AML-193 (cell line): ENCODE data around the gene FES.
"Not testable (repeated sequence)": the region's sequence is repeated elsewhere in the genome, so short reads cannot be mapped to it uniquely, and the experiment has no call there.

Experiments
- DNase-seq, 2 experiments: peaks; one replicate each; lab custom pipeline; 2025; lab: John Stamatoyannopoulos, UW

The FES gene

DNA sequence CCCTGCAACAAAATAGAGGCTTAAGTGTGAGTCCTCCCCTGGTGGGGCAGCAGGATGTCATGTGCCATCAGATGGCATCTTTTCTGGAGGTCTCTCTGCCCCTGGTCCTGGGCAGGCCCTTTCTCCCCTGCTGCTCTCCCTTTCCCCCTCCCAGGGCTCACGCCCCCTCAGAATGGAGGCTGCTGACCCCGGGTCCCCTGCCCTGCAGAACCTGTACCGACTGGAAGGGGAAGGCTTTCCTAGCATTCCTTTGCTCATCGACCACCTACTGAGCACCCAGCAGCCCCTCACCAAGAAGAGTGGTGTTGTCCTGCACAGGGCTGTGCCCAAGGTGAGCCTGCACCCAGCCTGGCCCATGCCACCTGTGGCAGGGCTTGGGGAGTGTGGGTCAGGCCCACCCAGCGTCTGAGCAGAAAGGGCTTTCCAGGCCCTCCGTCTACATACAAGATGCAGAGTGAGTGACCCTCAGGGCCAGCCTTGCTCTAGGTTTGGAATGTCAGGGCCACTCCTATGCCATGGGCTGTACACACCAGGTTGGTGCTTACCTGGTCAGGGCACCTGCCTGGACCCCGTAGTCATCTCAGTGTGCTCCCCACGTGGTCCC is 7.1 kb downstream of the FES start:
- no peak for DNase-seq

DNA sequence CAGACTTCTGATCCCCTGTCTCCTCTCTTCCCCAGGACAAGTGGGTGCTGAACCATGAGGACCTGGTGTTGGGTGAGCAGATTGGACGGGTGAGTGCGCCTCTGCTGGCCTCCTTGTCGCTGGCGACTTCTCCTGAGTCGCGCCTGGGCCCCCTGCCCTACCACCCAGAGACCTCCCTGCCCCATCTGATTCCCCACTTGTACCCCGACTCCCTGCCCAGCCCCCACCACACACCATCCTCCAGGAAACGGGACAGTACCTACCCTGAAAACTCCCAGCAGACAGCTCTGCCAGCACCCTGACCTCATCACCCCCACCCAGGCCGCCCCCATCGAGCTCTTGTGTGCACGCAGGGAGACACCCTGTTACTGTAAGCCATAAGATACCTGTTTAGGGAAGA is 7.7 kb downstream of the FES start:
- DNase-seq = no peak

DNA sequence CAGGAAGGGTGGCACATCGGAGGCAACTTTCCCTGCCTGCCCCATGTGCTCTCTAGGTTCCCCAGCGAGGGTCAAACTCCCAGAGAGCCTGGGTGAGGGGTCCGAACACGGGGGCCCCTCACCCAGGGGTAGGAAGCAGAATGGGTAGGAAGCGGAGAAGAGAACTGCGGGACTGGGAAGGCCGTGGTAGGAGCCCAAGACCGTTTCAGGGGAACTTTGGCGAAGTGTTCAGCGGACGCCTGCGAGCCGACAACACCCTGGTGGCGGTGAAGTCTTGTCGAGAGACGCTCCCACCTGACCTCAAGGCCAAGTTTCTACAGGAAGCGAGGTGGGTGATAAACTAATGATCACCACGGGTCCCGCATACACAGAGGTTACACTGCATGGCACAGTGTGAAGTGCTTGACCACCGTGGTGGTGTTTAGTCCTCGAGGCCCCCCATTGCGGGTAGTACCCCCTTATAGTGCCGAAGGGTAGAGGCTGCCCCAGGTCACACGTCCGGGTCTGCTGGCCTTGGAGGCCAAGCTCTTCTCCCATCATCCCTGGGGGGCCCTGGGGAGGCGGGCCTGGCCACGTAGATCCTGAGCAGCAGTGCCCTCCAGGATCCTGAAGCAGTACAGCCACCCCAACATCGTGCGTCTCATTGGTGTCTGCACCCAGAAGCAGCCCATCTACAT is 8.3 kb downstream of the FES start:
- no peak for DNase-seq

DNA sequence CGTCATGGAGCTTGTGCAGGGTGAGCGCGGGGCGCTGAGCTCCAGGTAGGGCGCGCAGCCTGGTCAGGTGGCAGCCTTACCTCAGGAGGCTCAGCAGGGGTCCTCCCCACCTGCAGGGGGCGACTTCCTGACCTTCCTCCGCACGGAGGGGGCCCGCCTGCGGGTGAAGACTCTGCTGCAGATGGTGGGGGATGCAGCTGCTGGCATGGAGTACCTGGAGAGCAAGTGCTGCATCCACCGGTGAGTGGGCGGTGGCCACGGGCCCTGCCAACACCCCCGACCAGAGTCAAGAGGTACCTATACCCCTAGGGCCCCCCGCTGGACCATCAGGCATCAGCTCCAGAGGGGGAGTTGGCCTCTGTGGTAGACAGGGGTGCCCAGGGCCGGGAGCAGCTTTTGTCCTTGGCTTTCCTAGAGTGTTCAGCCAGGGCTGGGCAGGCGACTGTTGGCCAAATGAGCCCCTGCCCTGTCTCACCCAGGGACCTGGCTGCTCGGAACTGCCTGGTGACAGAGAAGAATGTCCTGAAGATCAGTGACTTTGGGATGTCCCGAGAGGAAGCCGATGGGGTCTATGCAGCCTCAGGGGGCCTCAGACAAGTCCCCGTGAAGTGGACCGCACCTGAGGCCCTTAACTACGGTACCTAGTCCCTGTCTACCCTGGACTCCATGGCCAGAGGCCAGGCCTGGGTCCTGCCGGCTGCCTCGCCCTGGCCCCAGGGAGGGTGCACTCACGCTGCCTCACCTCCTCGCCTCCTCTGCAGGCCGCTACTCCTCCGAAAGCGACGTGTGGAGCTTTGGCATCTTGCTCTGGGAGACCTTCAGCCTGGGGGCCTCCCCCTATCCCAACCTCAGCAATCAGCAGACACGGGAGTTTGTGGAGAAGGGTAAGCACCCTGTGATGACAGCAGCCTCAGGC is 9.1 kb downstream of the FES start:
- DNase-seq = no peak

DNA sequence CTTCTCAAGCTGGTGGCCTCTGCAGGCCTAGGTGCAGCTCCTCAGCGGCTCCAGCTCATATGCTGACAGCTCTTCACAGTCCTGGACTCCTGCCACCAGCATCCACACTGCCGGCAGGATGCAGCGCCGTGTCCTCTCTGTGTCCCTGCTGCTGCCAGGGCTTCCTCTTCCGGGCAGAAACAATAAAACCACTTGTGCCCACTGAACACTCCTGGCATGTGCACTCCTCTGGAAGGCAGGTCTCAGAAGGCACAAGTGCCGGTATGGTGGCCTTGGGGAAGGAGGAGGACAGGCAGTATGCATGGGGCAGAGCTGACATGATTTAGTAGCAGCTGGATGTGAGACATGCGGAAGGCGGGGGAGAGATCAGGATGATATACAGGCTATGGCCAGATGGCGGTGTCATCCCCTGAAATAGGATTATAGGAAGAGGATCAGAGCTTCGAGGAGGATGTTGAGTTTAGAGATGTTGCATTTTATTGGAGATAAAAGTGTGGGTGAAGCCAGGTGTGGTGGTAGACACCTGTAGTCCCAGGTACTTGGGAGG is 11.3 kb downstream of the FES start:
- peak in 1 of 2 experiments; percentile 17 for DNase-seq

DNA sequence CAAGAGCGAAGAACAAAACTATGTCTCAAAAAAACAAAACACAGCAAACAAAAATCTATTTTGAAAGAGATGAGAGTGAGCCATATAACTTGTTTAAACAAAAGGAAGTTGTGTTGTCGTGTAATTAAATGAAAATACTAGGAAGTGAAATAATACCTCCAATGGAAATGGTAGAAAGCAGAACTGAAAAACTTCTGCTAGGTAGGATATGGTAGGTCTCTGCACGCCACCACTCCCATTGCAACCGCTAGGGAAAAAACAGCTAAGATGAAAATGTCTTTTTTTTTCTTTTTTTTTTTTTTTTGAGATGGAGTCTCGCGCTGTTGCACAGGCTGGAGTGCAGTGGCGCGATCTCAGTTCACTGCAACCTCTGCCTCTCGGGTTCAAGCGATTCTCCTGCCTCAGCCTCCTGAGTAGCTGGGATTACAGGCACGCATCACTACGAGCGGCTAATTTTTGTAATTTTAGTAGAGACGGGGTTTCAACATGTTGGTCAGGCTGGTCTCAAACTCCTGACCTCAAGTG is 12.9 kb downstream of the FES start:
- DNase-seq = not testable (repeated sequence)

DNA sequence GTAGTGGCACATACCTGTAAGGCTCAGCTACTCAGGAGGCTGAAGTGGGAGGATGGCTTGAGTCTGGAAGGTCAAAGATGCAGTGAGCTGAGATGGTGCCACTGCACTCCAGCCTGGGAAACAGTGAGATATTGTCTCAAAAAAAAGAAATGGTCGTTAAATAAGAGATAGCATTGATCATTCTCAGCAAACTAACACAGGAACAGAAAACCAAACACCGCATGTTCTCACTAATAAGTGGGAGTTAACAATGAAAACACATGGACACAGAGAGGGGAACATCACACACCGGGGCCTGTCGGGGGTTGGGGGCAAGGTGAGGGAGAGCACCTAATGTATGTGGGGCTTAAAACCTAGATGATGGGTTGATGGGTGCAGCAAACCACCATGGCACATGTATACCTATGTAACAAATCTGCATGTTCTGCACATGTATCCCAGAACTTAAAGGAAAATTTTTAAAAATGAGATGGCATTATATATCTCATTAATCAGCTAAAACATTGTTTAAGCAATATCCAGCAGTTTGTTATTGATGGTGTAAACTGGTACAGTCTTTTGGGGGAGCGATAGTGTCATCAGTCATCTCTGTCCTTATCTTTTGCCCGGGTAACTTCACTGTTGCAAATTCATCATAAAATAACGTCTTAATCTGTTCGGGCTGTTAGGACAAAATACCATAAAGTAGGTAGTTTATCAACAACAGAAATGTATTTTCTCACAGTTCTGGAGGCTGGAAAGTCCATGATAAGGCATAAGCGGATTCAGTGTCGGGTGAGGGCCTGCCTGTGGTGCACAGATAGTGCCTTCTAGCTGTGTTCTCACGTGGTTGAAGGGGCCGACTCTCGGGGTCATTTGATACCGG is 17.1 kb downstream of the FES start:
- no peak for DNase-seq

DNA sequence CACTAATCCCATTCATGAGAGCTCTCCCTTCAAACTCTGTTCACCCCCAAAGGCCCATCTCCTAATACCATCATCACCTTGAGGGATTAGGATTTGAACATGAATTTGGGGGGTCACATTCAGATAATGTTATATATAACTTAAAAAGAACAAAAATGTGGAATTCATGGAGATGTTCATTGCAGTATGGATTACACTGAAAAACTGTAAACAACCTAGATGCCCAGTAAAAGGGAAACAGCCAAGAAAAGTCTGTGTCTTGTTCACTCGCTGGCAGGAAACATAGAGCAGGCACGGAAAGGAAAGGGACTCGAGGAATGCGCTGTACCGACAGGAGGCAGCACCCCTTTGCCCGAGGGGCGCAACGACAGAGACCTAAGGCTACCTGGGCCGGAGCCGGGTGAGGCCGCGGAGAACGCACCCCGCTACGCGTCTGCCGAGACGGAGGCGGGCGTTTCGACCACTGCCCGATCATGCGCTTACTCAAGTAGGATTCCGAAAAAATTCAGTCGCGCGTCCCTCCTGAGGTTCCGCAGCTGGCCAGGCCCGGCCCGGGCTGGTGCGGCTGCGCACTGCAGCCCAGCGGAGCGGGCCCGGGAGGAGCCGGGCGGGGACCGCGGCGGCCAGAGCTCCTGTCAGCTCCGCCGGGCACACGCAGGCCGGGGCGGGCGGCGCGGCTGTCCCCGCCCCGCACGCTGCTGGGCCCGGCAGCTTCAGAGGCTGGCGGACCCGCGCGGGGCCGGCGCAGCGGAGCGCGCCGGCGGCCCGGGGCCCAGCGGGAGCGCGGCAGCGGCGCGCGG is 17.9 kb downstream of the FES start:
- DNase-seq = peak; percentile 83 to 84

DNA sequence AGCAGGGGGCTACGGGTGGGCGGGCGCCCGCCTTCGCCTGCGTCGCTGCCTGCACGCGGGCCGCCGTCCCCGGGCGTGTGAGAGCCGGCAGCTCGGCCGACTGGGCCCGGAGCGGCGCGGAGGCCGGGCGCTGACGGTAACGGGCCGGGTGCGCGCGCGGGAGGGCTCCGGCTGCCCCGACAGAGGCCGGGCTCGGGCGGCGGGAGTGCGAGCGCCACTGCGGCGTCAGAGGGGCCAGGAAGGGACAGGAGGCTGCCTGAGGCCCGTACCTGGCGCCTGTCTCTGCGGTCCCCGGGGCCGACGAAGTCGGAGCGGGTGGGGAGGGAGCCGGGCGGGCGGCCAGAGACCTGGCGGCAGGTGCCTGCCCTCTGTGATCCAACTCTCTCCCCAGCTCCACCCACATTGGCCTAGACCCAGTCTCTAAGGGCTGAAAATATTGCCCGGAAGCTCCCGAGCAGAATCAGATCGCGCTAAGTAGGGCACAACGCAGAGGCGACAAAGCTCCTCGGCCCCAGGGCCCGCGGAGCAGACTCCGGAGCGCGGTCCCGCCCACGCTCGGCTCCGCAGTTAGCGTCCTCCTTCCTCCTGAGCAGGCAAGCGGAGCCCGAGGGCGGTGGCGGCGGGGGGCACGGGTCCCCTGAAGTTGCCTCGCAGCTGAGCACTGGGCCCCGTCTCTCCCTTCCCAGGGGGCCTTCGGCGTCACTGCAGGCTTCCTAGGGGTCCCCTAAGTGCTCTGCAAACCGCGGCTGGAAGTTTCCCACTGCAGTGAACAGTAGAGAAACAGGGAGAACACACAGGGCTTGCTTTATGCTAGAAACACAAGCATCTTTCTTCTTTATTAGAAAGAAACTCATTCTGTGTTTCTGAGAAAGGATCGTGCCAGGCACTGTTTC is 18.8 kb downstream of the FES start, which contains the start of gene MAN2A2:
TSS of gene MAN2A2 (plus strand) at position 463 of the 893 bp plus-strand sequence. CDS start 906 bp downstream, outside the sequence.
- peak; percentile 35 to 51 for DNase-seq

DNA sequence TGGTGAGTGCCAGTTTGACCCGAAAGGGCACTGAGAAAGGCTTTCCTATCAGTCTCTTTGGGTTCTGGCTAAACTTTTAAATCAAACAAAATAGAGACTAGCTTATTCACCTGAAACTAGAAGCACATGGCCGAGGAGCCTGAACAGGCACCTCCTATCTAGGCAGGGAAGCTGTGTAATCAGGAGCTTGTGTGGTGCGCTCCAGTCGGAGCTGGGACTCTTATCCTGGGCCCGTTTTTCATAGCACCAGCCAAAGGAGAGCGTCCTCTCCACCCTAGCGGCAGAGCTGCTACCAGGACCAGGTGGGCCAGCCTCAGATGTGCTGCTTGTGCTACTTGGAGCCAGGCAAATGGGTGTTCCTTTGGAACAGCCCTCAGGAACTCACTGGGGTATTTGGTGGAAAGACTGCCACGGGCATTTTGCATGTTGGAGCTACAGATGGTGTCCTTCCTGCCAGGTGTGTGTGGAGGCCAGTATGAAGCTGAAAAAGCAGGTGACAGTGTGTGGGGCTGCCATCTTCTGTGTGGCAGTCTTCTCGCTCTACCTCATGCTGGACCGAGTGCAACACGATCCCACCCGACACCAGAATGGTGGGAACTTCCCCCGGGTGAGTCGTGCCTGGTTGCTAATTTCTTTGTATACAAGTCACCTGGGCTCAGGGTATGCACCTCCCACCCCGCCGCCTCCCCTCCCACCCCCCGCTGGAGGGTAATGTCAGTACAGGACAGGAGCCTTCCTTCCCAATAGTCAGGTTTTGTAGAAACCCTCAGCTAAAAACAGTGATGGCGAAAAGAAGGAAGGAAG is 19.6 kb downstream of the FES start:
- peak; percentile 26 to 33 for DNase-seq

DNA sequence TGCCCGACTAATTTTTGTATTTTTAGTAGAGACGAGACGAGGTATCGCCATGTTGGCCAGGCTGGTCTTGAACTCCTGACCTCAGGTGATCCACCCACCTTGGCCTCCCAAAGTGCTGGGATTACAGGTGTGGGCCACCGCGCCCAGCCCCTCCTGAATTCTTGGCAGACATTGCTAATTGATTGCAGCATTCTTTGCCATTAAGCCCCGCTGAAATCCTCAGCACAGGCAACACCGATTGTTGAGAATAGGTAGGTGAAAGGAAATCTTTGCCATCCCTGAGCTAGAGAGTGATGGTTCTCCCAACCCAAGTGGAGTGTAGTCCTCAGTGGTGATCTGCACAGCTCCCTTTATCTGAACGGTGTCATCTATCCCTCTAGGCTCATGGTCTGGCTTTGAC is 20.4 kb downstream of the FES start:
- DNase-seq = no peak

DNA sequence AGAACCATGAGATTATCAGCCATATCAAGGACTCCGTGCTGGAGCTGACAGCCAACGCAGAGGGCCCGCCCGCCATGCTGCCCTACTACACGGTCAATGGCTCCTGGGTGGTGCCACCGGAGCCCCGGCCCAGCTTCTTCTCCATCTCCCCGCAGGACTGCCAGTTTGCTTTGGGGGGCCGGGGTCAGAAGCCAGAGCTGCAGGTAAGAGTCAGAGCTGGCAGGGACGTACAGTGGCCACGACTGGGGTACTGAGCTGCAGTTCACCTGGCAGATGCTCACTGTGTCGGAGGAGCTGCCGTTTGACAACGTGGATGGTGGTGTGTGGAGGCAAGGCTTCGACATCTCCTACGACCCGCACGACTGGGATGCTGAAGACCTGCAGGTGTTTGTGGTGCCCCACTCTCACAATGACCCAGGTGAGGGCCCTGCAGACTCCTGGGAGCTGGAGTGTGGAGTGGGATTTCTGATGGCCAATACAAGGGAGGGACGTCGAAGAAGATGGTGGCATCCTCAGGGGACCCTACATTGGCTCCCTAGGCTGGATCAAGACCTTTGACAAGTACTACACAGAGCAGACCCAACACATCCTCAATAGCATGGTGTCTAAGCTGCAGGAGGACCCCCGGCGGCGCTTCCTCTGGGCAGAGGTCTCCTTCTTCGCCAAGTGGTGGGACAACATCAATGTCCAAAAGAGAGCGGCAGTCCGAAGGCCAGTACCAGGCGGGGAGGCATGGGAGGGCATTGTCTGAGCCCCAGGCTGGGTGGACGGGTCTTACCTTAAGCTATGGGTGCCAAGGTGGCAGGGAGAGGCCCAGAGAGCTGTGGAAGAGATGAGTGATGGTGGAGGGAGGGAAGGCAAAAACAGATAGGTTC is 21.2 kb downstream of the FES start:
- DNase-seq = no peak

DNA sequence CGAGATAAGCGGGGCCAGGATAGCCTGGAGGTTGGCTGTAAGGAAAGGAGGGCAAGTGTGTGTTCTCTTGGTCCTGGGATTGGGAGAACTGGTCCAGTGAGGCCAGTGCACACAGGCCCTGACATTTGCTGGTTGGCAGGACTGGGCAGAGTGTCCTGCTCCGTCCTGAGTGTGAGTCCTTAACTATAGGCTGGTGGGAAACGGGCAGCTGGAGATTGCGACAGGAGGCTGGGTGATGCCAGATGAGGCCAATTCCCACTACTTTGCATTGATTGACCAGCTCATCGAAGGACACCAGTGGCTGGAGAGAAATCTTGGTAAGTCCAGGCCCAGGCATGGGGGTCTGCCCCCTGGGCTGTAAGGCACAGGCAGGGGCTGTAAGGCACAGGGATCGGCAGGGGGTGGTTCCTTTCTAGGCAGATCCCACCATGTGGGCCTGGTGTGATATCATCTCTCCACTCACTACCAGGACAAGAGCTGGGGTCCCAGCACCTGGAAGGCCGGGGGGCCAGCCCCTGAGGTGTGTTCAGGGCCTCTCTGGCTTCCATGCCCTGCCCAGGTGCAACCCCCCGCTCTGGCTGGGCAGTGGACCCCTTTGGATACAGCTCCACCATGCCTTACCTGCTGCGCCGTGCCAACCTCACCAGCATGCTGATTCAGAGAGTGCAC is 22.0 kb downstream of the FES start:
- DNase-seq = no peak

DNA sequence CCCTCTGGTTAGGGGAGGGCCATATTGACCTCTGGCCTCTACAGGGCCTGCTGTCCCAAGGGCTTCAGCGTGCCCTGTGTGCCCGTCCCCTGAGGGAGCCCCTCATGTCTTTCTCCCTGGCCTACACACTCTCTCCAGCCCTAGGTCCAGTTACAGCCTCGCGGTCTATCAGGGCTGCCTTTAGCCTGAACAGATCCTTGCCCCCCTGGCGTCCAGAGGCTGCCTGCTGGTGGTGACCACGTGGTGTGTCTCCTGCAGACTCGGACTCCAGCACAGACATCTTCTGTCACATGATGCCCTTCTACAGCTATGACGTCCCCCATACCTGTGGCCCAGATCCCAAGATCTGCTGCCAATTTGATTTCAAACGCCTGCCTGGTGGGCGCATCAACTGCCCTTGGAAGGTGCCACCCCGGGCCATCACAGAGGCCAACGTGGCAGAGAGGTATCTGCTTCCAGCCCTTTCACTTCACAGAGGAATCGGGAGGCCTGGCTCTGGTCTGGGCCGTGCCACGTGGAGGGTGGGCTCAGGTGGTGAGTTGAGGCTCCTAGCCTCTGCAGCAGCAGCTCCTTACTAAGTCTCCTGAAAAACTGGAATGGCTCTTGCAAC is 22.9 kb downstream of the FES start:
- no peak for DNase-seq

DNA sequence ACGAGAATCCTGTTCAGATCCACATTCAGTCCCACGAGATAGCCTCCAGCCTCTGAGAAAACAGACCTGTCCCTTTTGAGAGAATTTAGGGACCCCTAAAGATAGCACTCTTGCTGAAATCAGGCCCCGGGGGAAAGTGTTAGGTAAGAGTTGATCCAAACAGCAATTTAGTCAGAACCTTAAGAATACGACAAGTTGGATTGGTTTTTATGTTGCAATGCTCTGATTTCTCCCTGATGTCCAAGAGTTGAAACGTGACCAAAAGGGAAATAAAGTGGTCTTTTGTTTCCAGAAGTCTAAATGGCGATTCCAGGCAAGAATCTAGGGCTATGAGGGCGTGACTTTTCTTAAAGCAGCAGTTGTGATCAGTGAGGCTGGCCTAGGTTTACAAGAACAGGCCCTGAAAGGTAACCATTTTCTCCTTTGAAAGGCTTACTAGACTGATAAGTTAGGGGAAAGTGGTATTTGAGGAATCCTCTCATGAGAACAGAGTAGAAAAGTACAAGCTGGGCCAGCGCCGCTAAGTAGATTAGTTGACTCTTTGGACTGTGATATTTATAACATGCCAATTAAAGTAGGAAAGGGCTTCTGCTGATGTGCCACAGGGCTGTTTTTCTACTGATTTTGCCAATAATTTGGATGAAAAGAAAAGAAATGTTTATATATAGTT is 23.7 kb downstream of the FES start:
- DNase-seq = no peak

DNA sequence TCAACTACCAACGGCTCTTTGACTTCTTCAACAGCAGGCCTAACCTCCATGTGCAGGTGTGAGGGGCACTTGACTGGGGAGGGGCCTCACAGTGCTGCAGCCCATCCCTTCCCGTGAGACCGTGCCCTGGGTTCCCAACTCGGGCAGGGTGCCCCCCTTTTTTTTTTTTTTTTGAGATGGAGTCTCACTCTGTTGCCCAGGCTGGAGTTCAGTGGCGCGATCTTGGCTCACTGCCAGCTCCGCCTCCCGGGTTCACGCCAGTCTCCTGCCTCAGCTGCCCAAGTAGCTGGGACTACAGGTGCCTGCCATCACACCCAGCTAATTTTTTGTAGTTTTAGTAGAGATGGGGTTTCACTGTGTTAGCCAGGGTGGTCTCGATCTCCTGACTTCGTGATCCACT is 25.1 kb downstream of the FES start:
- not testable (repeated sequence) for DNase-seq
